ENCODE results near the gene CNST.

DNA sequence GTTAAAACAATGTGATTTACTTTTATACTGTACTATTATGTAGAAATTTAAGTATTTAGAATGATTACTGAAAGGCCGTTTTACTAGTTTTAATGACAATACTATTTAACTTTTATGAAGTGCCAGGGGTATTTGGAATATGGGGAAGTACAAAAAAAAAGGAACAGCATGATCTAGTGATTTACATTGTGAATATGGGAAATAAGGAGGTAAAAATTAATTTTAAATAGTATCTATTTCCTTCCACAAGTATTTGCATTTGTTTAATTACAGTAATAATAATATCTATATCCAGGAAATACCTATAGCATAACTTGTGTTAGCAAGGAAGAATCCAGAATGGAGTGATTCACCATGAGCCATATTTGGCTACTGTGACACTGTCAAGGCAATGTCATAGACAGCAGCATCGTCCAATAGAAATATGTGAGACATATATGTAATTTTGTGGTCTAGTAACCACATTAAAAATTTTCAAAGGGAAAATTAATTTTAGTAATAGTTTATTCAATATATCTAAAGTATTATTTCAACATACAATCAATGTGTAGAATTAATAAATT, 22.0 kb downstream of the CNST start:
- no peak for TF ChIP-seq POLR2AphosphoS5 (IDR thresholded peaks at IDR 0.05)
- no peak for TF ChIP-seq POLR2A (IDR thresholded peaks at IDR 0.05)
- TF ChIP-seq, protein P1, sequence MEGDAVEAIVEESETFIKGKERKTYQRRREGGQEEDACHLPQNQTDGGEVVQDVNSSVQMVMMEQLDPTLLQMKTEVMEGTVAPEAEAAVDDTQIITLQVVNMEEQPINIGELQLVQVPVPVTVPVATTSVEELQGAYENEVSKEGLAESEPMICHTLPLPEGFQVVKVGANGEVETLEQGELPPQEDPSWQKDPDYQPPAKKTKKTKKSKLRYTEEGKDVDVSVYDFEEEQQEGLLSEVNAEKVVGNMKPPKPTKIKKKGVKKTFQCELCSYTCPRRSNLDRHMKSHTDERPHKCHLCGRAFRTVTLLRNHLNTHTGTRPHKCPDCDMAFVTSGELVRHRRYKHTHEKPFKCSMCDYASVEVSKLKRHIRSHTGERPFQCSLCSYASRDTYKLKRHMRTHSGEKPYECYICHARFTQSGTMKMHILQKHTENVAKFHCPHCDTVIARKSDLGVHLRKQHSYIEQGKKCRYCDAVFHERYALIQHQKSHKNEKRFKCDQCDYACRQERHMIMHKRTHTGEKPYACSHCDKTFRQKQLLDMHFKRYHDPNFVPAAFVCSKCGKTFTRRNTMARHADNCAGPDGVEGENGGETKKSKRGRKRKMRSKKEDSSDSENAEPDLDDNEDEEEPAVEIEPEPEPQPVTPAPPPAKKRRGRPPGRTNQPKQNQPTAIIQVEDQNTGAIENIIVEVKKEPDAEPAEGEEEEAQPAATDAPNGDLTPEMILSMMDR (IDR thresholded peaks at IDR 0.05) = no peak

All from suprapubic skin (tissue), 4 donors.